Mammary epithelial cell (primary cell): Measurements from ENCODE around the gene CABP1.

Source experiments
- CTCF ChIP-seq, 2 donors: IDR thresholded peaks in 1 of 2; conservative IDR thresholded peaks in 1 of 2; 2 replicates each; pipeline ENCODE4 v1.5.1; 2011 to 2012; ENCODE audit warnings: inconsistent platforms in 2 of 2, low read length in 2 of 2, mild to moderate bottlenecking in 2 of 2, control low read depth in 1 of 2, low read depth in 1 of 2; ENCODE audit not compliant: insufficient read depth in 1 of 2; ENCODE audit errors: extremely low read depth in 1 of 2
- EZH2 ChIP-seq: IDR thresholded peaks from 2 replicates; pipeline ENCODE4 v1.6.1; 2012; ENCODE audit warnings: low read length, inconsistent platforms, borderline replicate concordance

- TF ChIP-seq CTCF (conservative IDR thresholded peaks at IDR 0.05 in 1 of 2, IDR thresholded peaks at IDR 0.05 in 1 of 2; ENCODE audit: extremely low read depth in 1 of 2, insufficient read depth in 1 of 2, low read depth in 1 of 2, low read length in 2 of 2): no peak
- TF ChIP-seq EZH2: no peak
Measured at GRCh38 chr12:120642121-120642520, 1.7 kb downstream of the CABP1 start.
